ENCODE data around the gene SPHK1.
"Not testable (repeated sequence)": the region's sequence is repeated elsewhere in the genome, so short reads cannot be mapped to it uniquely, and the experiment has no call there.

The SPHK1 gene, protein sequence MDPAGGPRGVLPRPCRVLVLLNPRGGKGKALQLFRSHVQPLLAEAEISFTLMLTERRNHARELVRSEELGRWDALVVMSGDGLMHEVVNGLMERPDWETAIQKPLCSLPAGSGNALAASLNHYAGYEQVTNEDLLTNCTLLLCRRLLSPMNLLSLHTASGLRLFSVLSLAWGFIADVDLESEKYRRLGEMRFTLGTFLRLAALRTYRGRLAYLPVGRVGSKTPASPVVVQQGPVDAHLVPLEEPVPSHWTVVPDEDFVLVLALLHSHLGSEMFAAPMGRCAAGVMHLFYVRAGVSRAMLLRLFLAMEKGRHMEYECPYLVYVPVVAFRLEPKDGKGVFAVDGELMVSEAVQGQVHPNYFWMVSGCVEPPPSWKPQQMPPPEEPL

DNA sequence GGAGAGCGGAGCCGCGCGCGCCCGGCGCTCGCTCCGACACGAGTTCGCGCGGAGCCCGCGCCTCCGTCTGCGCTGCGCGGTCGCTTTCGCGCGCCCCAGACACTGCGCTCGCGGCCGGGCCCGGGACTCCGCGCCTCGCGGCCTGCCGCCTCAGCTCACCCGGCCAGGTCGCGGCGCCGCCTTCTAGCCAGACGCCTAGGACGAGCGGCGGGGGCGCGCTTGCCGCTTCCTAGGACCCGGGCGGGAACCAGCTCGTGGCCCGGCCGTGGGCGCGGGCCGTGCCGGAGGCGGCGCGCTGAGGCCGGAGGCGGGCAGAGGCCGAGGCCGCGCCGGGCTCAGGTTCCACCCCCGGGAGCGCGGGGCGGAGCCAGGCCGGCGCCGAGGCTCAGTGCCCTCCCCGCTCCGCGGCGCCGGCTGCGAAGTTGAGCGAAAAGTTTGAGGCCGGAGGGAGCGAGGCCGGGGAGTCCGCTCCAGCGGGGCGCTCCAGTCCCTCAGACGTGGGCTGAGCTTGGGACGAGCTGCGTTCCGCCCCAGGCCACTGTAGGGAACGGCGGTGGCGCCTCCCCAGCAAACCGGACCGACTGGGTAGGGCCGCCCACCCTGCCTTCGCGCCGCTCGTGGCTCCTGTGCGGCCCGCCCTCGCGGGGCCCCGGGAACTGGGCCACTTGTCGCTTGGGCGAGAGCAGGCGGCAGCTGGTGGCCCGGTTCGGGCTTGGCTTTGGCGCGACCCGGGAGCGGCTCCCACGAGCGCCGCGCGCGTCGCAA is at the start of gene SPHK1:
SPHK1 (plus strand) TSS at position 388 of the 765 bp plus-strand sequence. CDS start 1,036 bp downstream, outside the sequence.
- DNase-seq, result peak; percentile 46

DNA sequence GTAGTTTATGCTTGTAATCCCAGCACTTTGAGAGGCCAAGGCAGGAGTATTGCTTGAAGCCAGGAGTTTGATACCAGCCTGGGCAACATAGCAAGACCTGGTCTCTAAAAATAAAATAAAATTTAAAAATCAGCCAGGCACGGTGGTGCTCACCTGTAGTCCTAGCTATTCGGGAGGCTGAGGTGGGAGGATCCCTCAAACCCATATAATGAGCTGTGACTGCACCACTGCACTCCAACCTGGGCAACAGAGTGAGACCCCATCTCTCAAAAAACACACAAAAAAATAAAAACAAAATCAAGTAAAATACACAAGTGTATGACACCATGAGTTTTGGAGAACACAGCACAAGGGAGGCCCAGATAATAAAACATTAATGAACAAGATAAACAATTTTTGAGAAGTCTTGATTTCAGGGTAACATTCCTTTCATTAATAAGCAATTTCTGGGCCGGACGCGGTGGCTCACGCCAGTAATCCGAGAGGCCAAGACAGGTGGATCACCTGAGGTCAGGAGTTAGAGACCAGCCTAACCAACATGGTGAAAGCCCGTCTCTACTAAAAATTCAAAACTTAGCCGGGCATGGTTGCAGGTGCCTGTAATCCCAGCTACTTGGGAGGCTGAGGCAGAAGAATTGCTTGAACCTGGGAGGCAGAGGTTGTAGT is 48.6 kb upstream of the SPHK1 start:
- DNase-seq, result no peak

DNA sequence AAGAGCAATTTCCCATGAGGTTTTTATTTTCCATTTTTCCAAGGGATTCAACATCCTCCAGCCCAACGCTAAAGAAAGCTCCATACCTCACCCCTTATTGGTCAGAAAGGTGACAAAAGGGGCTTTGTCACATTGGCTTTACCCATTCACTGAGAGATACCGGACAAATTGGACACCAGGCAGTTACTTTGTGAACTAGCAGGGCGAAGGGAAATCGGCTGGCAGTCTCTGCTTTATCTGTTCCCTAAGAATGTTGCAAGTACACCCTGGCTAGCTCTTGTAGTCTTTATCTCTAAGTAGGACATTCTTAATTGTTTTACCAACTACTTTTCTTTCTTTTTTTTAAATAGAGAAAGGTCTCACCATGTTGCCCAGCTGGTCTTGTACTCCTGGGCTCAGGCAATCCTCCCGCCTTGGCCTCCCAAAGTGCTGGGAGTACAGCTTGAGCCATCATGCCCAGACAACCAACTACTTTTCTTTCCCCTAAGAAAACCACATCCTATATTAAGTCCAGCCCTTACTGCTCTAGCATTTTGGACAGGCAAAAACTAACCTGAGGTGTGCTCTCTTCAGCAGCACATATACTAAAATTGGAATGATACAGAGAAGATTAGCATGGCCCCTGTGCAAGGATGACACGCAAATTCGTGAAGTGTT is 47.5 kb upstream of the SPHK1 start:
- DNase-seq, result no peak

DNA sequence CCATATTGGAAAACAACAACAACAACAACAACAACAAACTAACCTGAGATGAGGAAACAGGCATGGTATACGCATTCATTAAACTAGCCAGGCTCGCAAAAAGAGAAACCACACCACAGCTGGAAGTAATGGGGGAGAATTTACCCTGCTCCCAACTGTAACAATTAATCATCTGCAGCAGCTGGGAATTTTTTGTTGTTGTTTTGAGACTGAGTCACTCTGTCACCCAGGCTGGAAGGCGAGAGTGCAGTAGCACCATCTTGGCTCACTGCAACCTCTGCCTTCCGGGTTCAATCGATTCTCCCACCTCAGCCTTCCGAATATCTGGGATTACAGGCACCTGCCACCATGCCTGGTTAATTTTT is 47.0 kb upstream of the SPHK1 start:
- no peak for DNase-seq

DNA sequence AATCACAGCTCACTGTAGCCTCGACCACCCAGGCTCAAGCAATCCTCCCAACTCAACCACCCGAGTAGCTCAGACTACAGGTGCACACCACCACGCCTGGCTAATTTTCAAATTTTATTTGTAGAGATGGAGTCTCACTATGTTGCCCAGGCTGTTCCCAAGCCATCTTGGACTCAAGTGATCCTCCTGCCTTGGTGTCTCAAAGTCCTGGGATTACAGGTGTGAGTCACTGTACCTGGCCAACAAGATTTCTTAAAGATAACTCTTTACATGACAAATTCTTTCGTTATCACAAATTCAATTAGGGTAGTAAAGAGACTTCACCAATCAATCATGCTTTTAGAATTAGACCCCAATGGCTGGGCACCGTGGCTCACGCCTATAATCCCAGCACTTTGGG is 43.1 kb upstream of the SPHK1 start:
- DNase-seq, result no peak

DNA sequence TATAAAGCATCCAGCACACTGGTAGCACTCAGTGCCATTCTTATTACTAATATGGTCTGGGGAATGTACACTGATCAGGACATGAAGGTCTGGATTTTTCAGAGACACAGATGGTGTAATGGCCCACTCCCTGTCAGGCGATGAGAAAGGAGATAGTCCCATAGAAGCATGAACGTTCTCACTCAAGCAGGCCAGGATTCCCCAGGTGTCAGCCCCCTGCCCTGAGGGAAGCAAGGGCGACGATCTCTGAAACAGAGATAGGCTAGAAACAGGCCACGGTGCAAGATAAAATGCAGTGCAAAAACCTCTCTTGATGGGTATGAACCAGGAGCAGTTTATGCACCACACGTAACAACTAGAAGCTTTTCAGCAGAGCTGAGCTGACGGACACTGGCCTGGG is 41.3 kb upstream of the SPHK1 start:
- no peak for DNase-seq

DNA sequence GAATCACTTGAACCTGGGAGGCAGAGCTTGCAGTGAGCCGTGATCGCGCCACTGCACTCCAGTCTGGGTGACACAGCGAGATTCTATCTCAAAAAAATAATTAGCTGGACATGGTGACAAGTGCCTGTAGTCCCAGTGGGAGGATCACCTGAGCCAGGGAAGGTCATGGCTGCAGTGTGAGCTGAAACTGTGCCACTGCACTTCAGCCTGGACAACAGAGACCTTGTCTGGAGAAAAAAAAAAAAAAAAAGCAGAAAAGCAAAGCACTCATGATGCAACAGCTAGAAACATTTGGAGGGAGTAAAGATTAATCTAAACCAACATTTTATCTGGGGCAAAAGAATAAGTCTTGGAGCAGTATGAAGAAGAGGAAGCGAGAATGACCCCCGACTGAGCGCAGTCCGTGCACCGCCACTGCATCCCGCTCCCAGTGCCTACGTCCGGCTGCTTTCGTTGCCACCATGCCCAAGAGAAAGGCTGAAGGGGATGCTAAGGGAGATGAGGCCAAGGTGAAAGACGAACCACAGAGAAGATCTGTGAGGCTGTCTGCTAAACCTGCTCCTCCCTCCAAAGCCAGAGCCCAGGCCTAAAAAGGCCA is 38.9 kb upstream of the SPHK1 start:
- no peak for DNase-seq

DNA sequence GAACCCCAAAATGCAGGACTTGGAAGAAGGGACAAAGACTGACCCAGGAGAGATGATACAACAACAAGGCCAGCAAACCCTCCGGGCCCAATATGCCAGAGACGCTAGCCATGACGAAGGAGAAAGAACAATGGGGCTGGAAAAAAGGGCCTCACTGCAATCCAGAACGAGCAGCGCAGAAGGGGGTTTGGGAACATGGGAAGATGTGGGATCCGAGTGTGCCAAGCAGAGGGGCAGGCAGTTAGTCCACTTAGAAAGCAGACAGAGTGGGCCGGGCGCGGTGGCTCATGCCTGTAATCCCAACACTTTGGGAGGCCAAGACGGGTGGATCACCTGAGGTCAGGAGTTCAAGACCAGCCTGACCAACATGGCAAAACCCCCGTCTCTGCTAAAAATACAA is 37.5 kb upstream of the SPHK1 start:
- DNase-seq, result not testable (repeated sequence)

DNA sequence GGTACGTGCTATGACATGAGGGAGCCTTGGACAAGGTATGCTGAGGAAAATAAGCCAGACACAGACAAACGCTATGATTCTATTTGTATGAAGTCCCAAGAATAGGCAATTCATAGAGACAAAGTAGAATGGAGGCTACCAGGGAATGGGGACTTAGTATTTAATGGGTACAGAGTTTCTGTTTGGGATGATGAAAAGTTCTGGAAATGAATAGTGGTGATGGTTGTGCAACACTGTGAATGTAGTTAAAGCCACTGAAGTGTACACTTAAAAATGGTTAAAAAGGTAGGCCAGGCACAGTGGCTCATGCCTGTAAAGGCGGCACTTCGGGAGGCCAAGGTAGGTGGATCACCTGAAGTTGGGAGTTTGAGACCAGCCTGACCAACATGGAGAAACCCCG is 33.9 kb upstream of the SPHK1 start:
- no peak for DNase-seq

DNA sequence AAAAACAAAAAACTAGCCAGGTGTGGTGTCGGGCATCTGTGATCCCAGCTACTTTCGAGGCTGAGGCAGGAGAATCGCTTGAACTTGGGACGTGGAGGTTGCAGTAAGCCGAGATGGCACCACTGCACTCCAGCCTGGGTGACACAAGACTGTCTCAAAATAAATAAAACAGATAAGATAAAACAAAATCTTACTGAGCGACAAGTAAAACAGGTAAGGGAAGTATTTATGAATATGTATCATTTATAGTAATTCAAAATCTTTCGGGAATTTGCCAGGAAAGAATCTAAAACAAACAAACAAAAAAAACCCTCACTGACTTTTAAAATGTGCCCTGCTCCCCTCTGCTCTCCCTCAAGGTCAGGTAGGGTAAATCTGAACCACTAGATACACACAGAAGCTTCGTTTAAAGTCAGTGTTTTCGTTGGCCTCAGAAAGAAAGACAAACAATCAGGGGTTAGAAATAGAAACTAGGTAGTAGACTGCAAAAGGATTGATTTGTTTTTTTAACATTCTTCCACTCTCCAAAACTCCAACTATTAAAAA is 32.8 kb upstream of the SPHK1 start:
- DNase-seq, result no peak

DNA sequence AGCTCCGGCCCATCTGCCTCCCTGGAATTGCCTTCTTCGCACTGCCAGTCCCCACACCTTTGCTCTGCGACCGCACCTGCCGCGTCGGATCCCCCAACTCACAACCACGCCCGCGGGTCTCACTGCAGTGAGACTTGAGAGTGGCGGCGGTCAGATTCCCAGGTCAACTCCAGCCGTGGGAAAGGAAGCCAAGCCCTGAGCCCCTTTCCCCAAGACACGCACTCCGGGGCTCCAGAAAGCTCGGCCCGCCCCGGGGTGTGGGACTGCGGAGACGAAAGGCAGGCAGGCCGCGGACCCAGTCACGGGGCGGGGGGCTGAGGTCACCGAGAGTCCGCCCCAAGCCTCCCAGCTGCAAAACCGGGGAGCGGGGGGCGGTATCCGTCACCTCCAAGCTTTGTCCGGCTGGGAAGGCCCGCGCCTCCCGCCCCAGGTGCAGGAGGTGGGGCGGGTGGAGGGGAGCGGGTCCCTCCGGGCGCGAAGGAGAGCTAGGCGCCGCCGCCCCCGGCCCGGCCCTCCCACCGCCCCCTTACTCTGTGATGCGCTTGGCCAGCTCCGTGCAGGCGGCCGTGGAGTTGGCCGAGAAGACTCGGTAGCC is 31.3 kb upstream of the SPHK1 start:
- DNase-seq, result no peak

DNA sequence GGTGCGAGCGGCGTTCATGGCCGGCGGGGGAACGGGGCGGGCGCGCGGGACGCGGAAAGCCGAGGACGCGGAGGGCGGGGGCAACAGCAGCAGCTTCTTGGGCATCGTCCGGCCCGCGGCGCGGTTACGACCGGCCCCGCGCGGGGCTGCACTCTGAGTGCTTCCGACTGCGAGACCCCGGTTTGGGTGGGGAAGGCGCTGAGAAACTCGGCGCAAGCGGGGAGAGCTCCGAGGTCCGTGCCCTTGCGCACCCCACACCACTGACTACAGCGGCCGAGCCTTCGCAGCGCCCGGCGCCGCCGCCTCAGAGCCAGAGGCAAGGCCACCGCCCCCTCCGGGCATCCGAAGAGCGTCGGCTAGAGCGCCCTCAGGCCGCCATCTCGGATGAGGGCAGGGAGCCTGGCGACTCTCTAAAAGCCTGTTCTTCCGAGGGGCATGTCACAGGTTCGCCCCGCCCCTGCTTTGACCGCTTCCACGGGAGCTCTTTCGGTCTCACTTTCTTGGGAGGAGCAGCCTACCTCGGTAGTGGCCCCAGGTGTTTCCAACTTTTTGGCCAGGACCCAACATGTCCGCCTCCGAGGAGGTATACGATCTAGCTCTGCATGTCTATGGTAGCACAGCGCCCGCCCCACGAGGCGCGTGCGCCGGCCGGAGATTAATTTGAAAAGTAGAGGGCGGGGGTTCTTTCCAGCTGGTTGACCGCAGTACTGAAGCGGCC is 30.7 kb upstream of the SPHK1 start, which contains the start of gene PRPSAP1:
PRPSAP1 (minus strand) TSS at position 318 of the 718 bp plus-strand sequence; CDS start at position 105, 213 bp downstream.
- DNase-seq, result peak; percentile 92

DNA sequence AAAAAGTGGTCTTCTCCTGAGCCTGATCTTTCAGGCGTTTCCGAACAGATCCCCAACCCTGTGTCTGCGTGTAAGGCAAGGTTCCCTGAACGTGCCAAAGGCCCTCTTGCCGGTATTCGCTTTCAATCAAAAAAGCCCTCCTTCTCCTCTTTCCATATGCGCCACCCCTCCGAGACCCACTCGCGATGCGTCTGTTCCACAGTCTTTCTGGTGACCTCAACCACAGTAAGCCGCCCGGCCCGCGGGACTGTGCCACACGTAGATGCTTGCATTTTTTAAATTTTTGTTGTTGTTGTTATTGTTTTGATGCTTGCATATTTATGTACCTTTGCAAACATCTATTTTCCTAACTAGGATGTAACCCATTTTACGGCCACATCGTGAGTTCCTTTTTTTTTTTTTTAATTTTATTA is 30.1 kb upstream of the SPHK1 start:
- DNase-seq, result no peak

DNA sequence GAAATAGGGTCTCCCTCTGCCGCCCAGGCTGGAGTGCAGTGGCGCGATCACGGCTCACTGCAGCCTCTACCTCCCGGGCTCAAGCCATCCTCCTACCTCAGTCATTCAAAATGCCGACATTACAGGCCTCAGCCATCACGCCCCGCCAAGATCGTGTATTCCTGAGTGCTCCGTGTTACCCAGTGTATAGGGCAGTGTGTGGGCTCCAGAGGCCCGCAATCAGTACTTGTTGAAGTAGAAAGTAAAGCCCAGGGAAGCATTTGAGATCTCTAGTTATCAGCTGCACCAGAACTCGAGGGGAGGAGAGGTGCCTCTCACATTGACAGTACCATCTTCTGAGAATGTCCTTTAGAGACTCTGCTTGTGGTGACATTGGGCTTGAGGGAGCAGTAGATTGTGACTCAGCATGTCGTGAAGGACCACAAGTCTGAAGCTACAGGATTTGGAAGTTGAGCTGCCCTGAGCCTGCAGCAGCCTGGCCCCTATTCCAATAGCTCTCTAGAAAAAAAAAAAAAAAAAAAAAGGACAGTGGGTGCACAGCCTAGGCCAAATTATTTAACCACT is 29.6 kb upstream of the SPHK1 start:
- DNase-seq, result no peak

DNA sequence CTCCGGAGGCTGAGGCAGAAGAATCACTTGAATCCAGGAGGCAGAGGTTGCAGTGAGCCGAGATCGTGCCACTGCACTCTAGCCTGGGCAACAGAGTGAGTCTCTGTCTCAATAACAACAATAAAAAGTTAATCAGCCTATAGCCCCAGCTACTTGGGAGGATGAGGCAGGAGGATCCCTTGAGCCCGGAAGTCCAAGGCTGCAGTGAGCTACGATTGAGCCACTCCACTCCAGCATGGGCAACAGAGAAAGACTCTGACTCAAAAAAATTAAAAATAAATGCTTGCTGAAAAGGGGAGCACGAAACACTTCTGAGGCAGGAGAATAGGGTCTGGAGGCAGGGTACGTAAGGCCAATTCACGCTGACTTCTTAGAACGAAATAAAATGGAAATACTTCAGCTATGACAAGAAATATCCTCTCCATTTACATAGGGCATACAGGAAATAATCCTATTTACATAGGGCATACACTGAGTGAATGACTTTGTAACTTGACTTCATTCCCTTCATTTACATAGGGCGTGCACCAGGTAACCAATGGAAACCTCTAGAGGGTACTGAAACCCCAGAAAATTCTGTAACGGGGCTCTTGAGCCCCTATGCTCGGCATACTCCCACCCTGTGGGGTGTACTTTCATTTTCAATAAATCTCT is 27.5 kb upstream of the SPHK1 start:
- no peak for DNase-seq

DNA sequence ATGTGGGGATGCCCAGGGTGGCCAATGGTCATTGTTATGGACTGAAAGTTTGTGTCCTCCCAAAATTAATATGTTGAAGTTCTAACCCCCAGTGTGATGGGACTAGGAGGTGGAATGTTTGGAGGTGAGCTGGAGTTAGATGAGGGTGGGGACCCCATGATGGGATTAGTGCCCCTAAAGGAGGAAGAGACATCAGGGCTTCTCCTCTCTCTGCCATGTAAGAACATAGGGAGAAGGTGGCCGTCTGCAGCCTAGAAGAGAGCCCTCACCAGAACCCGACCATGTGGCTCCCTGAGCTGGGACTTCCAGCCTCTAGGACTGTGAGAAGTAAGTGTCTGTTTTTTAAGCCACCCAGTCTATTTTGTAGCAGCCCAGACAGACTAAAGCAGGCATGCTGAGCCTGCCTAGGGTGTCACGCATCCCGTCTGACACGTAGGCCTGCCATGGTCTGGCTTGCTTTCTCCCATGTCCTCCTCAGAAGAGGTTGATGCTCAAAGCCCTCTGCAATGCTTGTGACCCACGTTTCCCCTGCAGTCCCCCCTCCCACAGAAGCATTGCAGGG is 26.7 kb upstream of the SPHK1 start:
- no peak for DNase-seq

DNA sequence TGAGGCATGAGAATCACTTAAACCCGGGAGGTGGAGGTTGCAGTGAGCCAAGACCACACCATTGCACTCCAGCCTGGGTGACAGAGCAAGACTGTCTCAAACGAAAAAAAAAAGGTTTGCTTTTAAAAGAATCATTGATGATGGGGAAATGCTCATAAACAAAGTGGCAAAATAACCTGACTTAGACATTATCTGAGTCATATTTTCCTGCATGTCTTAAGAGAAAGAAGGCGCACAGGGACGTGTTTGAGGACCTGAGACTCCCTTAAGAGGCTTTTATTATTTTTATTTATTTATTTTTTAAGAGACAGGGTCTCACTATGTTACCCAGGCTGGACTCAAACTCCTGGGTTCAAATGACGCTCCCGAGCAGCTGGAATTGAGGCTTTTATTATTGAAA is 25.0 kb upstream of the SPHK1 start:
- no peak for DNase-seq

DNA sequence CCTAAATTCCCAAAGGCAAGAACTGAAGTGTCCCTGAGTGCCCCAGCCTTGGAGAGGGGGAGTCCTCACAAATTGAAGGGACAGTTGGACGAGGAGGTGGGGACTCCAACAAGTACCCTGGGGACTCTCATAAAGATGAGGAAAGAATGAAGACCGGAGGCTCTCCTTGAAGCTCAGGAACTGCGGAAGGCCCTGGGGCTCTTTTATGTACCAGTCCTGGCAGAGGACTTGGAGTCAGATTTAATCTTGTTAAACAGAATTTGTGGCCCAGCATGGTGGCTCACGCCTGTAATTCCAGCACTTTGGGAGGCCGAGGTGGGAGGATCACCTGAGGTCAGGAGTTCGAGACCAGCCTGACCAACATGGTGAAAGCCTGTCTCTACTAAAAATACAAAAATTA is 24.6 kb upstream of the SPHK1 start:
- not testable (repeated sequence) for DNase-seq

DNA sequence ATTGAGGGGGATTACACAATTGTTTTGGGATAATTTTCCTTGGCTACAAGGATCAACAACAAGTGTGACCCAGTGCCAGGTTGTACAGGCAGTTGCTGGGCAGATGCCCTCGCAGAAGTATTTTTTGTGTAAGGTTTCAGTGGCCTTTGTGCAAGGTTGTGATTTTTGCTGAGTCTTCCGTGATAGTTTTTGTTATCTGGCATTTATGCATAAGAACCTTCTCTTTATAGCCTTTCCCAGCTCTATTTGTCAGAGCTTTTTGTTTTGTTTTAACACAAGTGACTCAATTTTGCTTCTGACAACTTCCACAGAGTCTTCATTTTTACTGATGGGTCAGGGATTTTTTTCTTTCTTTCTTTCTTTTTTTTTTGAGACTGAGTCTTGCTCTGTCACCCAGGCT is 23.9 kb upstream of the SPHK1 start:
- no peak for DNase-seq

All from NCI-H1105 (cell line).